Urothelium cell line (cell line): ENCODE data around the gene EXOC2.

Source experiments
- DNase-seq: peaks from one replicate; pipeline ENCODE4 v3.0.0; 2011; ENCODE audit warnings: low spot score, mixed read lengths
- FAIRE-seq: peaks from 2 replicates; lab custom pipeline; 2011; peaks lifted over from hg19 to GRCh38; lab: Jason Lieb, UNC

EXOC2 gene

DNA sequence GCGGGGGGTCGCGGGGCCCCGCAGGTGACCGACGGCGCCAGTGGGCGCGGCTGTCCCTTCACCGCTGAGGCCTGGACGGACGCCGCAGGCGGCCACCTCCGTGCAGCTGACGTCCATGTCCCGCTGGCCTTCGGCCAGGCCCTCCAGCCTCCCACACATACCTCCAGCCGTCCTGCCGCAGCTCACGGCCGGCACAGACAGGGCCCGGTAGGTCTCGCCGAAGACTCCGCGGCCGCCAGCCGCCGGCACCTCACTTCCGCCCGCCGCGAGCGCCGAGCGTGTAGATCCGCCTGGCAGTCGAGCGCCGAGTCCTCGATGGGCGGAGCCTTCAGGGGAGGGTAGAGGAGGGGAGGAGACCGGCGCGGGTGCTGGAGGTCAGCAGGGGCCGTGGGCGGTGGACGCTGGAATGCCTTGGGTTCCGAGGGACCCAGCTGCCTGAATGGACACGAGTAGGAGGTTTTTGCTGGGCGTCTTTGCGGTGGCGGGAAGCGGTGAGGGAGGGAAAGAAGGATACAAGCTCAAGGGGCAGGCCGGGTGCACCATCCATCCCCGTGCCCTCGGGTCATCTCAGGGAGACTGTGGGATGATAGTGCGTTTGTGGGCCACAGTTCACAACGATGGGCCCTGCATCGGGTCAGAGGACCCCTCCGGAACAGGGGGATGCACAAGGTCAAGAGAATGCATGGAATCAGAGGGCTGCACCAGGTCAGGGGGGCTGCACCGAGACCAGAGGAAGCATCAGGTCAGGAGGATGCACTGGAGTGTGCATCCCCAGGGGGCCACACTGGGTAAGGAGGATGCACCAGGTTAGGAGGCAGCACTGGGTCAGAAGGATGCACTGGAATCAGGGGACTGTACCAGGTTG, at the start of gene EXOC2:
TSS of gene EXOC2 (minus strand) at position 282 of the 865 bp plus-strand sequence. CDS start 55,321 bp downstream, outside the sequence.
- FAIRE-seq (no peak), DNase-seq (peak; percentile 83)

DNA sequence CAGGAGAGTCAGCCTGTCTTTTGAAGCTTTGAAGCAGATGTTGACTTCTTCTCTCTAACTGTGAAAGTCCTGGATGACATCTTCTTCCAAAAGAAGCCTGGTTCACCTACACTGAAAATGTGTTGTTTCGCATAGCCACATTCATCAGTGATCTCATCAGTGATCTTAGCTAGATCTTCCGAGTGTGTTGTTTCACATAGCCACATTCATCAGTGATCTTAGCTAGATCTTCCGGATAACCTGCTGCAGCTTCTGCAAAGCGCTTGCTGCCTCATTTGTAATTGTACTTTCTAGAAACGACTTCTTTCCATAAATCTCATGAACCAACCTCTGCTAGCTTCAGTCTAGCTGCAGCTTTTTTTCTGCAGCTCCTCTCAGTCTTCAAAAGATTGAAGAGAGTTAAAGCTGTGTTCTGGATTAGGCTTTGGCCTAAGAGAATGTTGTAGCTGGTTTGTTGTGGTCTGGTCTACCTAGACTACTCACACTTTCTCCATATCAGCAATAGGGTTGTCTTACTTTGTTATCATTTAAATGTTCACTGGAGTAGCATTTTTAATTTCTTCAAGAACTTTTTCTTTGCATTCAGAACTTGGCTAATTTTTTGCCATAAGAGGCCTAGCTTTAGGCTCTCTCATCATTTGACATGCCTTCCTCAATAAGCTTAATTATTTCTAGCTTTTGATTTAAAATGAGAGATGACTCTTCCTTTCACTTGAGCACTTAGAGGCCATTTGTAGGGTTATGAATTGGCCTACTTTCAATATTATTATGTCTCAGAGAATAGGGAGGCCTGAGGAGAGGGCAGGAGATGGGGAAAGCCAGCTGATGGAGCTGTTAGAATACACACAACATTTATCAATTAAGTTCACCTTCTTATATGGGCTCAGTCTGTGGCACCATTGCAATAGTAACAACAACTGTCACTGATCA, 48.7 kb upstream of the EXOC2 start:
- FAIRE-seq = no peak
- no peak for DNase-seq

GRCh38 chr6:736657-737446, 43.9 kb upstream of the EXOC2 start:
- DNase-seq (no peak), FAIRE-seq (no peak)

DNA sequence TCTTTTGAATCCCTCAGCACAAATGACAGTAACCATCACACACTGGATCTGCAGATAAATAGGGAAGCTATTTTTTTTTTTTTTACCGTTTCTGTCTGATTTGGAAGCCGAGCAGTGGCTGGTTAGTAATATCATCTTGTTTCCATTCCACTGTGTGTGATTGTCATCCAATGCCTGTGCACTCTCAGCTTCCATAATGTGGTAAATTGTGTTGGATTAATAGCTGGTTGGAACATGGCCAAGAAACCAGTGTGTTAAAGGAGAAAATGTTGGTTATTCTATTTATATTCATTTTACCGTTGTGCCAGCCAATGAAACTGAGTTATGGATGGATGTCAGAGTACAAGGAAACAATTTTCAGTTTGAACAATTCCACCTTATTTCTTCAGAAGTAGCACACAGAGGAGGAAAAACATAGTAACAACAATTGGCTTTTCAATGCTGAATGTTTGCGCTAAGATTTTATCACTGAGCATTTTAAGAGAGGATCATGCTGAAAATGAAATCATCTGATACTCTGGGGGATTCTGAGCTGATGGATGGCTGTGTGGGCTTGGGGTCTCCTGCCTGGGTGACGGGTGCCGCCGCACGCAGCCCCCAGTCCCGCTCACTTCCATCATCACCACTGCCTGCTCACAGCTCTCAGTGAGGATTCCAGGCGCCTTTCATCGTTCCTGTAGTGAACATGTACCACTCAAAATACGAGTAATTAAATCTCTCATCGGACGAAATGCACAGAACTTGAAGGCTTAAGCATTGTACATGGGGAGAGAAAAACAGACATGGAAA, 40.7 kb upstream of the EXOC2 start:
- DNase-seq (no peak), FAIRE-seq (no peak)

DNA sequence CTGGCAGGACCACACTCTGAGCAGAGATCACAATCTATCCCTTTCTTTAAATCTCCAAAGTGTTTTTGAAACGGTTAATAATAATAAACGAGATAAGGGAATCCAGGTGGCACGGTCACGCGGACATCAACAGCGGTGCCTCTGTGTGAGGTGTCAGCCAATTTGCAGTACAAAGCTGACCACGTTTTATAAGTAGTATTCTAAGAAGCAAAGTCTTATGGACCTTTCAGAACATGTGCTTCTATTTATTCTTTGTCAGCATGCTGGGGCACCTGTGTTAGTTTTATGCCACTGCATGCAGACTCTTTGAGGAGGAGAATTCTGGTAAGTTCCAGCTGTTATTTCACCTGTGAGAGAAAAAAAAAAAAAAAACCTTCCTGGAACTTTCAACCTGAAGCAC, 39.0 kb upstream of the EXOC2 start:
- no peak for DNase-seq
- no peak for FAIRE-seq

GRCh38 chr6:729606-730320, 36.8 kb upstream of the EXOC2 start:
- DNase-seq (no peak), FAIRE-seq (no peak)

- no peak for FAIRE-seq
- no peak for DNase-seq
Observed at GRCh38 chr6:727856-728255, 34.9 kb upstream of the EXOC2 start.

GRCh38 chr6:723540-723939, 30.6 kb upstream of the EXOC2 start:
- FAIRE-seq = no peak
- no peak for DNase-seq

DNA sequence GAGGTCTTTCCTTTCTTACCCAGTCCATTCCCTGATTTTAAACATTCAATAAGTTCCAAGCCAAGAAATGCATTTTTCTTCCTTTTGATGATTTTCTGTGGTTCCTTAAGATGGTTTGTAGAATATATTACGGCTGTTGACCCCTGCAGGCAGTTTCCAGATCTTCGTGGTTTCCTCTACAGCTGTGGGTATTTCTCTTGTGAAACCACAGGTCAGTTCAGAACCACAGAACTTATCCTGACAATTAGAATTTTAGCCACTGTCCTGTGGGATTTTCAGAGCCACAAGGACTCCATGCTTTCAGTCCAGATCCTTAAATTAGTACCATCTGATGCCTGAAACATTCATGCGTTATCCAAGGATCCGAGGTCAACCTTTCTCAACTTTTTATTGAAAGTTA, 29.7 kb upstream of the EXOC2 start:
- DNase-seq = no peak
- FAIRE-seq = no peak

GRCh38 chr6:722077-722524, 29.2 kb upstream of the EXOC2 start:
- FAIRE-seq (no peak), DNase-seq (peak; percentile 78)

DNA sequence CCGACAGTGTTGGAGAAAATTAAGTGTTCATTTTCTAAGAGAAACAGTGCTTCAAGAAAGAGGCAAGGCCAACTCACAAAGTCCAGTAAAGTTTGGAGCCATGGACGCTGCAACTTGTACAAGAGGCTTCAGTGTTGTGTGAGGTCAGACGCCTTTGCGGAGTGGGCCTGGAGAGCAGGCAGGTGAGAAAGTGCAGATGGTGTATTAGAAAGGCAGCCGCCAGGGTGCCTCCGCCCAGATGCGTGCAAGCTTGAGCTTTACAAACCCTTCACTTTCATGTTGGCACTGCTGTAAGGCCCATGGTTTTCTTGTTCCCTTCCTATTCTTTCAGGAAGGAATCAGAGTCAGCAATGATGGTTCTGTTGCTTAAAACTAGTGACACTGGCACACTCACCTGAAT, 25.4 kb upstream of the EXOC2 start:
- FAIRE-seq (no peak), DNase-seq (no peak)

GRCh38 chr6:717135-717534, 24.2 kb upstream of the EXOC2 start:
- FAIRE-seq (no peak), DNase-seq (no peak)

DNA sequence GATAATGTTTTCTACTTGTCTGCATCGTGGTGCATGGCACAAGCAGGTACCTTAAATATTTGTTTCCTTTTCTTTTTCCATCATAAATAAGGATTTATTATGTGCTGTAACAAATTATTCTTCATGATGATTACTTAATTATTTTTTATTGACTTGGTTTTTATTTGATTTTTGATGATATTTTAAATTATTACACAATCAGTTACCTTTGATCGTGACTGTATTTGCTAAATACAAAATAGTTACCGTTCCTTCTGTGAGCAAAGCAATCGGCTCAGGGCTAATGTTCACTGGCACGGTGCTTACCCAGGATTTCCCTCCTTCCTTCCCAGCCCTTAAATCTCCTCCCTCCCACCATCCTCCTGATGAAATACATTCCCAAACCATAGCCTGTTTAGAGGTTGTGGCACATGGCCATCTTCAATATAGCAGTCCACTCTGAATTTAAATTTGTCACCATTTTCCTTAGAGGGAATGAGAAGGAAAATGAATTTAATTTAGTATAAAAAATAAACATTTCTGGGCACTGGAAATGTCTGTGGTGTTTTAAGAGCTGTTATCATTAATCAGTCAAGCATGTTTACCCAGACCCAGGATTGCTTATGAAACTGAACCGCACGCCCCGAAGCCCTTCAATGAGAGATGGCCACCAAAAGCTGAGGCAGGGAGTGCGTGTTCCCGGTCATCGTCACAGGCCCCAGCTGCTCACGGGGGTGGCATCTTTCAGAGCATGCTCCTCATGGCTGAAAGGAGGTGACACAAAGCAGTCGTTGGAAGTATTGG, 23.0 kb upstream of the EXOC2 start:
- DNase-seq = no peak

GRCh38 chr6:714100-714499, 21.2 kb upstream of the EXOC2 start:
- no peak for DNase-seq
- FAIRE-seq = no peak

More for the DNA sequence above, 23.0 kb upstream of the EXOC2 start:
- FAIRE-seq = no peak

GRCh38 chr6:713351-713750, 20.4 kb upstream of the EXOC2 start:
- no peak for DNase-seq
- no peak for FAIRE-seq

GRCh38 chr6:712805-713204, 19.9 kb upstream of the EXOC2 start:
- DNase-seq (no peak), FAIRE-seq (no peak)

DNA sequence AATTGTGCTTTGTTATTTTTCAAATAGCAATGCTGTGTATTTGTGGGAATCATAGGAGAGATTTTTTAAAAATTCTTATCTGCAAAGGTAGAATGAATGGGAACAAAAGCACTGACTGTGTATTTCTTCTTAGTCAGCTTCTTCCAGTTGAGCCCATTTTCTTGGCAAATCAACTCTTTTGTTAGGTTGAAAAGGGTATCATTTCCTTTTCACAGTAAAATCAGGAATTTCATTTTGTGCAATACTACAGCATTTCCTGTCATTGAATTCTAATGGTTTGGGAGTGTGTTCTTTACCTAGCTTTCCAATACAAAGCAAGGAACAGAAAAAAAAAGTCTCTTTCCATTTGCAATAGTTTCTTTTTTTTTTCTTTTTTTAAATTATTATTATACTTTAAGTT, 19.0 kb upstream of the EXOC2 start:
- no peak for DNase-seq
- no peak for FAIRE-seq
